ENCODE data around the gene CAMTA1. TPM values are rescaled to one million over a fixed set of nuclear protein-coding genes. Genes with fewer than 3 reads are reported as not detected.

CAMTA1 gene
- total RNA-seq, 1 experiment from 2014 or later, result 69.5 TPM

DNA sequence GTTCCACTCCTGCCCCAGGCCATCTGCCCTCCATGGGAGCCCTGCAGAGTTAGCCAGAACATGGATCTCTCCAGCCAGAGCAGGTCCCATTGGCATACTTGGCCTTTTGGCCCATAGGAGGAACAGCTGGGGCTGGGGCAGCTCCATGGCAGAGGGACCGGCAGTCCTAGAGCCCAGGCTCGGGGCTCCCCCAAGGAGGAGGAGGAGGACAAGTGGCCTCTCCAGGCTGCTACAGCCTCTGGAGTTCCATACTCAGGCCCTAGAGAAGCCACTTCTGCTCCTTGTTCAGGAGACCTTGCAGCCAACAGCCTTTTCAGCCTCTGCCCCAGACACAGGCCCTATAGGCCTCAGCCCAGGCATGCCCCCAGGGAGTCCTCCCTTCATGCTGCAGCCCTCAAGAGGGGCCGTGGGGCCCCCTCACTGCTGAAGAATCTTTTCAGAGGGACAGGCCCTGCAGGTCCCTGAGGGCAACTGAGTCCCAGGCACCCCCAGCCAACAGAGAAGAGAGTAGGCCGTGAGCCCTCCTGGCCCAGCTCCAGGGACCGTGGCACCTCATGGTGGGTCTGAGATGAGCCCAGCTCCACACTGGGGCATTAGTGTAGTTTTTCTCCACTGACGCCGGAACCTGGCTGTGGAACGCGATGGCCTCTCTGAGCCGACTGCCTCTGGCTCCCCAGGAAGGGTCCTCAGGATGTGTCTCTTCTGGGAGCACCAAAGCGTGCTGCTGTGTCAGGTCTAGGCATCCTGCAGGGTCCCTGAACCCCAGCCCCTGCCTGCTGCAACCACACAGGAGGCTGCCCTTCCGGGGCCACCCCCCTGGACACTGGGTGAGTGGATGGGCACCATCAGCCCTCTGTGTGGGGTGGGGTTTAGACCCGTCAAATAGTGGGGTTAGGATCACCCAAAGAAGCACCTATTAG, 688.2 kb downstream of the CAMTA1 start:
- intact Hi-C loops (cut with micrococcal nuclease), result loop anchor here (10.0 kb wide), 1 partner anchor 249 kb away; no protein-coding TSS in a partner anchor
- no peak overlapping the region for H3K9ac ChIP-seq (ENCODE audit: low read length)
- CTCF ChIA-PET, result no interaction called here
- peaks cover 23 to 38% of the 10 kb centered on the region in 2 experiments for H3K4me1 ChIP-seq (ENCODE audit: control insufficient read depth in 1 of 2, insufficient read depth in 2 of 2, low read length in 2 of 2)
- no peaks in the 10 kb centered on the region for H3K36me3 ChIP-seq (ENCODE audit: control insufficient read depth in 1 of 2, insufficient read depth in 2 of 2, low read length in 2 of 2)
- ATAC-seq (no peak), DNase-seq (ENCODE audit: low read depth, low spot score) (no peak)
- RAD21 ChIA-PET (ENCODE audit: low non-redundant PET in 1 of 2, low total read pairs in 2 of 2, uncharacterized antibody in 2 of 2, unreplicated experiment in 2 of 2), result no interaction called here
- no peaks in the 10 kb centered on the region for H3K9me3 ChIP-seq (ENCODE audit: control insufficient read depth in 1 of 2, insufficient read depth in 1 of 2, low read depth in 1 of 2, low read length in 2 of 2)
- TF ChIP-seq, protein P1, sequence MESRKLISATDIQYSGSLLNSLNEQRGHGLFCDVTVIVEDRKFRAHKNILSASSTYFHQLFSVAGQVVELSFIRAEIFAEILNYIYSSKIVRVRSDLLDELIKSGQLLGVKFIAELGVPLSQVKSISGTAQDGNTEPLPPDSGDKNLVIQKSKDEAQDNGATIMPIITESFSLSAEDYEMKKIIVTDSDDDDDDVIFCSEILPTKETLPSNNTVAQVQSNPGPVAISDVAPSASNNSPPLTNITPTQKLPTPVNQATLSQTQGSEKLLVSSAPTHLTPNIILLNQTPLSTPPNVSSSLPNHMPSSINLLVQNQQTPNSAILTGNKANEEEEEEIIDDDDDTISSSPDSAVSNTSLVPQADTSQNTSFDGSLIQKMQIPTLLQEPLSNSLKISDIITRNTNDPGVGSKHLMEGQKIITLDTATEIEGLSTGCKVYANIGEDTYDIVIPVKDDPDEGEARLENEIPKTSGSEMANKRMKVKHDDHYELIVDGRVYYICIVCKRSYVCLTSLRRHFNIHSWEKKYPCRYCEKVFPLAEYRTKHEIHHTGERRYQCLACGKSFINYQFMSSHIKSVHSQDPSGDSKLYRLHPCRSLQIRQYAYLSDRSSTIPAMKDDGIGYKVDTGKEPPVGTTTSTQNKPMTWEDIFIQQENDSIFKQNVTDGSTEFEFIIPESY (IDR thresholded peaks at IDR 0.05; ENCODE audit: extremely low read depth, insufficient replicate concordance, low read length), result no peak
- TF ChIP-seq ZFX (IDR thresholded peaks at IDR 0.05), result 0 out of 2 replicates have a peak, but pooled peaks have one; percentile 13
- no peaks in the 10 kb centered on the region for H3K9me2 ChIP-seq (ENCODE audit: insufficient read depth)
- H3K4me3 ChIP-seq (replicated peaks in 1 of 2; ENCODE audit: low read depth in 1 of 2, low read length in 2 of 2), result no peak overlapping the region
- no peak overlapping the region for H3K4me2 ChIP-seq (ENCODE audit: low read length)
- no peak overlapping the region for H3K27ac ChIP-seq (ENCODE audit: low read depth, low read length)
- POLR2A ChIA-PET, result no interaction called here
- no peaks in the 10 kb centered on the region for H3K79me2 ChIP-seq (ENCODE audit: insufficient read depth, low read length)
- H4K20me1 ChIP-seq (ENCODE audit: insufficient read depth), result no peaks in the 10 kb centered on the region
- H2AFZ ChIP-seq (ENCODE audit: low read depth, low read length, poor library complexity, severe bottlenecking), result no peak overlapping the region
- no TSS peak for BruUV-seq (replicated peaks)
- no peaks in the 10 kb centered on the region for H3K27me3 ChIP-seq (ENCODE audit: insufficient read depth, low read length)

- Histone ChIP-seq H4K20me1 (ENCODE audit: insufficient read depth) (no peaks in the 10 kb centered on the region), H3K27ac (ENCODE audit: low read depth, low read length) (no peak overlapping the region), H3K27me3 (ENCODE audit: insufficient read depth, low read length) (no peaks in the 10 kb centered on the region), H3K36me3 (ENCODE audit: control insufficient read depth in 1 of 2, insufficient read depth in 2 of 2, low read length in 2 of 2) (no peaks in the 10 kb centered on the region), H3K79me2 (ENCODE audit: insufficient read depth, low read length) (no peaks in the 10 kb centered on the region), H3K9ac (ENCODE audit: low read length) (no peak overlapping the region), H2AFZ (ENCODE audit: low read depth, low read length, poor library complexity, severe bottlenecking) (no peak overlapping the region), H3K4me2 (ENCODE audit: low read length) (no peak overlapping the region), H3K9me3 (ENCODE audit: control insufficient read depth in 1 of 2, insufficient read depth in 1 of 2, low read depth in 1 of 2, low read length in 2 of 2) (no peaks in the 10 kb centered on the region), H3K4me1 (ENCODE audit: control insufficient read depth in 1 of 2, insufficient read depth in 2 of 2, low read length in 2 of 2) (peaks cover 21 to 33% of the 10 kb centered on the region in 2 experiments), H3K4me3 (replicated peaks in 1 of 2; ENCODE audit: low read depth in 1 of 2, low read length in 2 of 2) (no peak overlapping the region), H3K9me2 (ENCODE audit: insufficient read depth) (no peaks in the 10 kb centered on the region)
- DNase-seq (ENCODE audit: low read depth, low spot score) (no peak), ATAC-seq (no peak)
- TF ChIP-seq JUND (IDR thresholded peaks at IDR 0.05), result no peak
- no peak for TF ChIP-seq SRF (IDR thresholded peaks at IDR 0.05; ENCODE audit: low read depth)
- TF ChIP-seq, protein P1 (IDR thresholded peaks at IDR 0.05; ENCODE audit: extremely low read depth, insufficient replicate concordance, low read length), result no peak
- TF ChIP-seq ZNF274 (IDR thresholded peaks at IDR 0.05; ENCODE audit: low read depth, low read length), result no peak
- no peak for TF ChIP-seq SP1 (IDR thresholded peaks at IDR 0.05; ENCODE audit: low read depth)
- no peak for TF ChIP-seq REST (IDR thresholded peaks at IDR 0.05; ENCODE audit: low read depth)
- no peak for TF ChIP-seq EGR1 (IDR thresholded peaks at IDR 0.05; ENCODE audit: low read depth)
- no peak for TF ChIP-seq FOSL1 (IDR thresholded peaks at IDR 0.05; ENCODE audit: low read depth)
- no peak for TF ChIP-seq EZH2phosphoT487 (IDR thresholded peaks at IDR 0.05; ENCODE audit: borderline replicate concordance)
- TF ChIP-seq YY1 (IDR thresholded peaks at IDR 0.05; ENCODE audit: extremely low read depth, insufficient replicate concordance, low read depth, low read length), result no peak
- ChIA-PET RAD21 (ENCODE audit: low non-redundant PET in 1 of 2, low total read pairs in 2 of 2, uncharacterized antibody in 2 of 2, unreplicated experiment in 2 of 2) (no interaction called here), POLR2A (no interaction called here), CTCF (no interaction called here)
- intact Hi-C loops (cut with micrococcal nuclease), result loop anchor here (10.0 kb wide), 1 partner anchor 249 kb away; no protein-coding TSS in a partner anchor
- BruUV-seq (replicated peaks), result no TSS peak
Measured at GRCh38 chr1:7474143-7474490, 688.9 kb downstream of the CAMTA1 start.

Data from HCT116 (cell line).